ENCODE data around the gene KCNJ12.
"Not testable (repeated sequence)": the region's sequence is repeated elsewhere in the genome, so short reads cannot be mapped to it uniquely, and the experiment has no call there.

KCNJ12 gene

GRCh38 chr17:21433971-21434370 is 57.8 kb downstream of the KCNJ12 start:
- WGBS (ENCODE audit: insufficient coverage, insufficient read length) = no CpG with 5 or more reads among the region's 5 CpGs
- H3K4me3 ChIP-seq (ENCODE audit: low read length); H3K27ac ChIP-seq (ENCODE audit: low read length); H3K27me3 ChIP-seq (ENCODE audit: control insufficient read depth, insufficient read depth, low read length); DNase-seq (ENCODE audit: low read depth, low spot score); H3K4me1 ChIP-seq (ENCODE audit: control insufficient read depth, insufficient read depth, low read length); H3K9me3 ChIP-seq (ENCODE audit: control insufficient read depth, insufficient read depth, low read length); H3K36me3 ChIP-seq (ENCODE audit: control insufficient read depth, insufficient read depth, low read length): not testable (repeated sequence)

- DNase-seq (ENCODE audit: low read depth, low spot score); H3K4me1 ChIP-seq (ENCODE audit: control insufficient read depth, insufficient read depth, low read length); H3K4me3 ChIP-seq (ENCODE audit: low read length); H3K27me3 ChIP-seq (ENCODE audit: control insufficient read depth, insufficient read depth, low read length); H3K36me3 ChIP-seq (ENCODE audit: control insufficient read depth, insufficient read depth, low read length); H3K27ac ChIP-seq (ENCODE audit: low read length); H3K9me3 ChIP-seq (ENCODE audit: control insufficient read depth, insufficient read depth, low read length): not testable (repeated sequence)
- WGBS (ENCODE audit: insufficient coverage, insufficient read length) = no CpG with 5 or more reads among the region's 2 CpGs
Observed at GRCh38 chr17:21434976-21435375, 58.8 kb downstream of the KCNJ12 start.

GRCh38 chr17:21436481-21436880 is 60.3 kb downstream of the KCNJ12 start:
- H3K4me3 ChIP-seq (ENCODE audit: low read length); H3K27me3 ChIP-seq (ENCODE audit: control insufficient read depth, insufficient read depth, low read length); H3K9me3 ChIP-seq (ENCODE audit: control insufficient read depth, insufficient read depth, low read length); H3K4me1 ChIP-seq (ENCODE audit: control insufficient read depth, insufficient read depth, low read length); H3K36me3 ChIP-seq (ENCODE audit: control insufficient read depth, insufficient read depth, low read length); H3K27ac ChIP-seq (ENCODE audit: low read length); DNase-seq (ENCODE audit: low read depth, low spot score): not testable (repeated sequence)
- WGBS (ENCODE audit: insufficient coverage, insufficient read length) = no CpG with 5 or more reads among the region's 7 CpGs

- H3K9me3 ChIP-seq (ENCODE audit: control insufficient read depth, insufficient read depth, low read length) = not testable (repeated sequence)
Observed at GRCh38 chr17:21436883-21437836, 61.0 kb downstream of the KCNJ12 start.

GRCh38 chr17:21438316-21439014 is 62.3 kb downstream of the KCNJ12 start:
- DNase-seq (ENCODE audit: low read depth, low spot score); H3K4me3 ChIP-seq (ENCODE audit: low read length); H3K27me3 ChIP-seq (ENCODE audit: control insufficient read depth, insufficient read depth, low read length); H3K9me3 ChIP-seq (ENCODE audit: control insufficient read depth, insufficient read depth, low read length); H3K4me1 ChIP-seq (ENCODE audit: control insufficient read depth, insufficient read depth, low read length); H3K27ac ChIP-seq (ENCODE audit: low read length); H3K36me3 ChIP-seq (ENCODE audit: control insufficient read depth, insufficient read depth, low read length): not testable (repeated sequence)
- WGBS (ENCODE audit: insufficient coverage, insufficient read length) = no CpG with 5 or more reads among the region's 6 CpGs

More at GRCh38 chr17:21436883-21437836, 61.0 kb downstream of the KCNJ12 start:
- H3K27ac ChIP-seq (ENCODE audit: low read length); H3K4me3 ChIP-seq (ENCODE audit: low read length); H3K4me1 ChIP-seq (ENCODE audit: control insufficient read depth, insufficient read depth, low read length); H3K36me3 ChIP-seq (ENCODE audit: control insufficient read depth, insufficient read depth, low read length); H3K27me3 ChIP-seq (ENCODE audit: control insufficient read depth, insufficient read depth, low read length); DNase-seq (ENCODE audit: low read depth, low spot score): not testable (repeated sequence)
- no CpG with 5 or more reads among the region's 15 CpGs for WGBS (ENCODE audit: insufficient coverage, insufficient read length)

- not testable (repeated sequence) for DNase-seq (ENCODE audit: low read depth, low spot score); H3K4me3 ChIP-seq (ENCODE audit: low read length); H3K36me3 ChIP-seq (ENCODE audit: control insufficient read depth, insufficient read depth, low read length); H3K27ac ChIP-seq (ENCODE audit: low read length); H3K9me3 ChIP-seq (ENCODE audit: control insufficient read depth, insufficient read depth, low read length); H3K4me1 ChIP-seq (ENCODE audit: control insufficient read depth, insufficient read depth, low read length); H3K27me3 ChIP-seq (ENCODE audit: control insufficient read depth, insufficient read depth, low read length)
- no CpG with 5 or more reads among the region's 5 CpGs for WGBS (ENCODE audit: insufficient coverage, insufficient read length)
Observed at GRCh38 chr17:21439015-21439336, 62.8 kb downstream of the KCNJ12 start.

- Histone ChIP-seq H3K27me3 (ENCODE audit: control insufficient read depth, insufficient read depth, low read length) (no peaks in the 10 kb centered on the region), H3K36me3 (ENCODE audit: control insufficient read depth, insufficient read depth, low read length) (no peaks in the 10 kb centered on the region), H3K9me3 (ENCODE audit: control insufficient read depth, insufficient read depth, low read length) (no peaks in the 10 kb centered on the region), H3K4me1 (ENCODE audit: control insufficient read depth, insufficient read depth, low read length) (no peaks in the 10 kb centered on the region), H3K27ac (ENCODE audit: low read length) (no peak overlapping the region), H3K4me3 (ENCODE audit: low read length) (no peak overlapping the region)
- no peak for DNase-seq (ENCODE audit: low read depth, low spot score)
- WGBS (ENCODE audit: insufficient coverage, insufficient read length) = no CpG with 5 or more reads among the region's 9 CpGs
Observed at GRCh38 chr17:21445091-21445650, 69.0 kb downstream of the KCNJ12 start.

GRCh38 chr17:21447552-21447951 is 71.4 kb downstream of the KCNJ12 start:
- not testable (repeated sequence) for H3K27me3 ChIP-seq (ENCODE audit: control insufficient read depth, insufficient read depth, low read length); H3K4me1 ChIP-seq (ENCODE audit: control insufficient read depth, insufficient read depth, low read length); H3K9me3 ChIP-seq (ENCODE audit: control insufficient read depth, insufficient read depth, low read length); H3K4me3 ChIP-seq (ENCODE audit: low read length); DNase-seq (ENCODE audit: low read depth, low spot score); H3K27ac ChIP-seq (ENCODE audit: low read length); H3K36me3 ChIP-seq (ENCODE audit: control insufficient read depth, insufficient read depth, low read length)
- no CpG with 5 or more reads among the region's 4 CpGs for WGBS (ENCODE audit: insufficient coverage, insufficient read length)

GRCh38 chr17:21449891-21450290 is 73.7 kb downstream of the KCNJ12 start:
- not testable (repeated sequence) for H3K4me1 ChIP-seq (ENCODE audit: control insufficient read depth, insufficient read depth, low read length); H3K27me3 ChIP-seq (ENCODE audit: control insufficient read depth, insufficient read depth, low read length); H3K9me3 ChIP-seq (ENCODE audit: control insufficient read depth, insufficient read depth, low read length); H3K36me3 ChIP-seq (ENCODE audit: control insufficient read depth, insufficient read depth, low read length); H3K27ac ChIP-seq (ENCODE audit: low read length); H3K4me3 ChIP-seq (ENCODE audit: low read length); DNase-seq (ENCODE audit: low read depth, low spot score)
- 100% methylated on average over 2 of the region's 3 CpGs for WGBS (ENCODE audit: insufficient coverage, insufficient read length)

- WGBS (ENCODE audit: insufficient coverage, insufficient read length) = no CpG with 5 or more reads among the region's 9 CpGs
- no peak overlapping the region for H3K4me3 ChIP-seq (ENCODE audit: low read length)
- no peak overlapping the region for H3K27ac ChIP-seq (ENCODE audit: low read length)
- no peaks in the 10 kb centered on the region for H3K36me3 ChIP-seq (ENCODE audit: control insufficient read depth, insufficient read depth, low read length)
- H3K27me3 ChIP-seq (ENCODE audit: control insufficient read depth, insufficient read depth, low read length) = peaks cover 4% of the 10 kb centered on the region; the same call in 1 of the 2 replicates
- no peaks in the 10 kb centered on the region for H3K9me3 ChIP-seq (ENCODE audit: control insufficient read depth, insufficient read depth, low read length)
- no peaks in the 10 kb centered on the region for H3K4me1 ChIP-seq (ENCODE audit: control insufficient read depth, insufficient read depth, low read length)
- no peak for DNase-seq (ENCODE audit: low read depth, low spot score)
Observed at GRCh38 chr17:21451975-21452374, 75.8 kb downstream of the KCNJ12 start.
